Right hindlimb (tissue), 1 donor: ENCODE measurements around the gene PRMT1.
A peak's percentile ranks its signal among the peaks of the same experiment; 100 is the strongest.

Experiments
- DNase-seq: peaks from one replicate; pipeline ENCODE4 v3.0.0-alpha.2; 2018

Gene PRMT1

GRCh38 chr19:49651820-49652550 lies 25.1 kb upstream of the PRMT1 start:
- DNase-seq, result no peak

DNA sequence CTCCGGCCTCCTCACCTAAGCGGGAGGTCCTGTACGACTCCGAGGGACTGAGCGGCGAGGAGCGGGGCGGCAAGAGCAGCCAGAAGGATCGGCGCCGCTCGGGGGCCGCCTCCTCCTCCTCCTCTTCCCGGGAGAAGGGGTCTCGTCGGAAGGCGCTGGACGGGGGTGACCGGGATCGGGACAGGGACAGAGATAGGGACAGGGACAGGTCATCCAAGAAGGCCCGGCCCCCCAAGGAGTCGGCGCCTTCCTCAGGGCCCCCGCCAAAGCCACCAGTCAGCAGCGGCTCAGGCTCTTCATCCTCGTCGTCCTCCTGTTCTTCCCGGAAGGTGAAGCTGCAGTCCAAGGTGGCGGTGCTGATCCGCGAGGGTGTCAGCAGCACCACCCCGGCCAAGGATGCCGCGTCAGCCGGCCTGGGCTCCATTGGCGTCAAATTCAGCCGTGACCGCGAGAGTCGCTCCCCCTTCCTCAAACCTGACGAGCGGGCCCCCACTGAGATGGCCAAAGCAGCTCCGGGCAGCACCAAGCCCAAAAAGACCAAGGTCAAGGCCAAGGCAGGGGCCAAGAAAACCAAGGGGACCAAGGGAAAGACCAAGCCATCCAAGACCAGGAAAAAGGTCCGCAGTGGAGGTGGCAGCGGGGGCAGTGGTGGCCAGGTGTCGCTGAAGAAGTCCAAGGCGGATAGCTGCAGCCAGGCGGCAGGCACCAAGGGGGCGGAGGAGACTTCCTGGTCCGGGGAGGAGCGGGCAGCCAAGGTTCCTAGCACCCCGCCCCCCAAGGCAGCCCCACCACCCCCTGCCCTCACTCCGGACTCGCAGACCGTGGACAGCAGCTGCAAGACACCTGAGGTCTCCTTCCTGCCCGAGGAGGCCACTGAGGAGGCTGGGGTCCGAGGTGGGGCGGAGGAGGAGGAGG lies 24.3 kb upstream of the PRMT1 start:
- no peak for DNase-seq

DNA sequence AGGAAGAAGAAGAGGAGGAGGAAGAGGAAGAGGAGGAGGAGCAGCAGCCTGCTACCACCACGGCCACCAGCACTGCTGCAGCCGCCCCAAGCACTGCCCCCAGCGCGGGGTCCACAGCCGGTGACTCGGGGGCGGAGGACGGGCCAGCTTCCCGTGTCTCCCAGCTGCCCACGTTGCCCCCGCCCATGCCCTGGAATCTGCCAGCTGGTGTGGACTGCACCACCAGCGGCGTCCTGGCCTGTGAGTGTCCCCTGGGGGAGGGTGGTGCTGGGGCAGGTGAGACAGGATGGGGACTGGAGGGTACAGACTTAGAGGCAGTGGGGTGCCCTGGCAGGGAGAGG lies 23.6 kb upstream of the PRMT1 start:
- no peak for DNase-seq

DNA sequence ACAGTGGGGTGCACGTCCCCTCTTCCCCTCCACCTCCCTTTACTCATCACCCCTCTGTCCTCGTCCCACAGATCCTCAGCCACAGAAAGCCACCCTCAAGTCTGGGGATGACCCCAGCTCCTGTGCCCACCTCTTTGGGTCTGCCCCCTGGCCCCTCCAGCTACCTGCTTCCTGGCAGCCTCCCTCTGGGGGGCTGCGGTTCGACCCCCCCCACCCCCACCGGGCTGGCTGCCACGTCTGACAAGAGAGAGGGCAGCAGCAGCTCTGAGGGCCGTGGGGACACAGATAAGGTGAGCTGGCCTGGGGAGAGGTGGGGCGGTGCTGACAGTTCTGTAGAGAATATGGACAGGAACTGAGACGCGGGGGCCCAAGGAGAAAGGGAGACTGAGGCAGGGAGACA lies 22.5 kb upstream of the PRMT1 start:
- no peak for DNase-seq

GRCh38 chr19:49655570-49656455 lies 21.3 kb upstream of the PRMT1 start:
- no peak for DNase-seq

DNA sequence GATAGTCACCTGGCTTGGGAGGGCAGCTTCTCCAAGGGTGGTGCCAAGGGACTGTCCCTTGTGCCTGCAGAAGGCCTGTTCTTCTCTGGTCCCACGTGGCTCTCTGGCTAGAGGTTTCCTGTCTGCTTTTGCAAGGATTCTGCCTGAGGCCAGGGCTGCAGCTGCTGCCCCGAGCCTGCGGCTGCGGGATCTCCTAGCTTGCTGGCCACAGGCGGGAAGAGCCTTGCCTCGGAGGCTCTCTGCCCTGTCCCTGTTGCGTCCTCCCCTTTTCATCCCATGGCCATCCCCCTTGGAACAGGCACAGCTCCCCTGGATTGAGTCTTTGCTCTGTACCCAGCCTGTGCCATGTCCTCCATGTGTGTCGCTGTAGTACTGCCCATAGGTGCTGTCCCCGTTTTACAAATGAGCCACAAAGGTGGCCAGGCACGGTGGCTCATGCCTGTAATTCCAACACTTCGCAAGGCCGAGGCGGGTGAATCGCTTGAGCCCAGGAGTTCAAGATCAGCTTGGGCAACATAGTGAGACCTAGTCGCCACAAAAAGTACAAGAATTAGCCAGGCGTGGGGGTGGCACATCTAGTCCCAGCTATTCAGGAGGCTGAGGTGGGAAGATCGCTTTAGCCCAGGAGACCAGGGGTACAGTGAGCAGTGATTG lies 20.5 kb upstream of the PRMT1 start:
- no peak for DNase-seq

DNA sequence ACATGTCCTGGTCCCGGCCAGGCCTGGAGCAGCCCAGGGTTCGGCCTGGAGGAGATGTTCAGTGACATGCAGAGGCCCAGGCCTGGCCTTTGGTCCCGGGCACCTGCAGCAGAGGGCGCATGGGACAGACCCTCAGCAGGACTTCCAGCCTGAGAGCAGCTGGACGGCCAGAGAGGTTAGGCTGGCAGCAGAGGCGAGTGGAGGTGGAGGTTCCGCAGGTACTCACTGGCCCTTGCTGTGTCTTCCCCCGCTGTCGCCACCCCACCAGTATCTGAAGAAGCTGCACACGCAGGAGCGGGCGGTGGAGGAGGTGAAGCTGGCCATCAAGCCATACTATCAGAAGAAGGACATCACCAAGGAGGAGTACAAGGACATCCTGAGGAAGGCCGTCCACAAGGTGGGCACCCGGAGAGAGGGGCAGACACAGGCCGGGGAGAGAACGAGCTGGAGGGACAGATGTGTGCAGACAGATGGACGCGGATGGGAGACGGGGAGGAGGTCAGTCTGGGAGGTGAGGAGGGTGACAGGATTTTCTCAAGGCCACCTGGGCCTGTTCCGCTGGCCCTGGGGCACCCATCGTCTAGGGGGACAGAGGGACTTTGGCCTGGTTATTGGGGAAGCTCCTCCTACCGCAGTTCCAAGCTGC lies 19.5 kb upstream of the PRMT1 start:
- DNase-seq, result no peak

DNA sequence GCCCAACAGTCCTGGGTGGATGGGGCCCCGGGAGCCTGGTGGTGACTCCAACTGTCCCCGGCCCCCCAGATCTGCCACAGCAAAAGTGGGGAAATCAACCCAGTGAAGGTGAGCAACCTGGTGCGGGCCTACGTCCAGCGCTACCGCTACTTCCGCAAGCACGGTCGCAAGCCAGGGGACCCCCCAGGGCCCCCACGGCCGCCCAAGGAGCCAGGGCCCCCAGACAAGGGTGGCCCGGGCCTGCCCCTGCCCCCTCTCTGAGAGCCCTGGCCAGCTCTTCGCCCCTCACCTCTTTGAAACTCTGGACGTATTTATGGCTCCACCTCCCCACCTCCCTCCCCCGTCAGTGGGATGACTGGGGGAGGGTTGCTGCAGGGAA lies 18.9 kb upstream of the PRMT1 start:
- no peak for DNase-seq

GRCh38 chr19:49658566-49659442 lies 18.3 kb upstream of the PRMT1 start:
- no peak for DNase-seq

DNA sequence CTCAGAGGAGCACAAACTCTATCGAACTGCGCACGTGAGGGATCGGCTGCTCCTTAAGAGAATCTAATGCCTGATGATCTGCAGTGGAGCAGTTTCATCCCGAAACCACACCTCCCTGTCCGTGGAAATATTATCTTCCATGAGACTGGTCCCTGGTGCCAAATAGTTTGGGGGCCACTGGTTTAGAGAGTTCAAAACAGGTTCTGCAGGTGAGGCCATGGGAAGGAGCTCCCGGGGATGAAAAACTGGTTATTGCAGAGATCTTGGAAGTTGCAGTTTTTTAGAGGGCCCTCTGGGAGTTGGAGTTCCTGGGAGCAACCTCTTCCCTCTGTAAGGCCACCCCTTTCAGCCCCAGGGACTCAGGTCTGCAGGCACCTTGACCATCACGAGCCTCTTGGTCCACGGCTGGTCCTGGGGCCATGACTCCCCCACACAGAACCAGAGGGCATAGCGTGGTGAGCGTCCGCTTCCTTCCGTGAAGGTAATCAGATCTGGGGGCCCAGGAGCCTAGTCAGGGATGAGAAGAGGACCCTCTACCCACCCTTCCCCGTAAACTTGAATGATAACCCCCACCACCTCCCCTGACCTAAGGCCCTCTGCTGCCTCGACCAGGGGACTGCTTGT lies 16.6 kb upstream of the PRMT1 start:
- no peak for DNase-seq

DNA sequence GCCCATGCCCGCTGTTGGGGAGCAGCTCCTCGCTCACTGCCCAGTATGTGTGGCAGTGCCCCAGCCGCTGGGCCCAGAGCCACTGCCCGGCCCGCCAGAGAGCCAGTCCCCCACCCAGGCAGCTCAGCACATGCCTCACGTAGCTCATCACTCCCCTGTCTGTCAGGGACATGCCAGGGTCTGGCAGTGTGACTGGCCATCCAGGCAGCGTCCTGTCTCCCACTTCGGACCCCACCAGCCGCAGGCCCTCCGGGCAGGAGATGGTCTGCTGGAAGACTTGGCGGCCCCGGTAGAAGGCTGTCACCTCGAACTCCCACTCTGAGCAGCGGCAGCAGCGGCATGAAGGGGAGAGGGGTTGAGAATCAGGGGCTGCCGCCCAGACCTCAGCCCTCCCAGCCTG lies 15.1 kb upstream of the PRMT1 start:
- DNase-seq, result no peak

- DNase-seq, result no peak
Observed at GRCh38 chr19:49663224-49663623, 13.8 kb upstream of the PRMT1 start.

GRCh38 chr19:49664171-49665035 lies 12.7 kb upstream of the PRMT1 start:
- DNase-seq, result peak; percentile 90

DNA sequence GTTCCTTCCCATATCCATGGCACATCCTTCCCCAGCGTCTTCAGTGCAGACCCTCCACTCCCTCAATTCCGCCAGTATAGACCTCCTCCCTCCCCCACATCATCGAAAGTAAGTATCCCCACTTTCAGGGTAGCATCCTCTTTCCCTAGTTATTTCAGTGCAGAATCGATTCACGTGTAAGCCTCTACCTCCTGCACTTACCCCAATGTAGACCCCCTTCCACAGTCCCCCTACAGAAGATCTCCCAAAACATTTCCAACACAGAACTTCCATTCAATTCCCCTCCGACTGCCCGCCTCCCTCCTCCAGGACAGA lies 12.1 kb upstream of the PRMT1 start:
- no peak for DNase-seq

- peak; percentile 98 for DNase-seq
Observed at GRCh38 chr19:49665351-49666119, 11.5 kb upstream of the PRMT1 start, which contains the start of the genes BCL2L12 and IRF3. TSS of gene BCL2L12 (plus strand) at chr19:49665933. CDS start at chr19:49666693, 760 bp downstream. TSS of gene IRF3 (minus strand) at chr19:49665857. CDS start at chr19:49664838, 1,019 bp downstream.

DNA sequence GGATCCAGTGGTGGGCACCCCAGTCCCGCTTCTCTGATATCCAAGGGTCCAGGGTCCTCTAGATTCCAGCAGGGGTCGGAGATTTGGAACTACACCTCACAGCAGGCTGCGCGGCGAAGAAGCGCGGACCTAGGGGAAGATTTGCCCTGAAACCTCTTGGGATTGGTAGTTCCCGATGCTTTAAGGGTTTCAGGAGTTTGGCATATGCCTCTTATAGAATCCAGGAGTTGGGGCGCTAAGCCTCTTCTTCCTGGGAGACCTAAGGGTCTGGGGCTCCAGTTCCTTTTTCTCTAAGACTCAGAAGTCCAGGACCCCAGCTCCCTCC lies 11.0 kb upstream of the PRMT1 start:
- no peak for DNase-seq

GRCh38 chr19:49667473-49667872 lies 9.6 kb upstream of the PRMT1 start:
- DNase-seq, result no peak

DNA sequence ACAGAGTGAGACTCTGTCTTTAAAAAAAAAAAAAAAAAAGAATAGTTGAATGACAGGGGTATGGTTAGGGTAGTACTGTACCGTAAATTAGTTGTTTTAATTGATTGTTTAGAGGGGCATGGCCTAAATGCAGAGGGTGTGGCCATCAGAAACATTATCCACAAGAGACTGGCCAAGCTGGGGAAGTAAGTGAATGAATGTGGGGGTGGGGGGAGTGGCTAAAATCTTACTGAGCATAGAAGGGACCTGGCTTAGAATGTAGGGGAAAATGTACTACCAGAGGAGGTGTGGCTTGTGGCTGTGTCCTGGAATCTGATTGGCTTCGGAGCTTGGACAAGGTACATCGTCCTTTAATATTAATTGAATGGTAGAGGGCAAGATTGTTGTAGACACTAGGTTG lies 7.6 kb upstream of the PRMT1 start:
- no peak for DNase-seq
